Neural crest cell (in vitro differentiated cells): Measurements from ENCODE around the gene DZIP1. TPM values are rescaled to one million over a fixed set of nuclear protein-coding genes. Genes with fewer than 3 reads are reported as not detected.

Source experiments
- DNase-seq: peaks from one replicate; pipeline ENCODE4 v3.0.0; 2021; ENCODE audit warnings: low read depth, mixed read lengths, low spot score
- H3K27ac Mint-ChIP-seq: one replicate; pipeline ENCODE4 v1.8.0; 2021; ENCODE audit warnings: mild to moderate bottlenecking, mixed read lengths; ENCODE audit not compliant: unreplicated experiment
- H3K27me3 Mint-ChIP-seq: 2 replicates; pipeline ENCODE4 v1.8.0; 2021; ENCODE audit warnings: low read depth, mild to moderate bottlenecking, mixed read lengths
- H3K36me3 Mint-ChIP-seq: 2 replicates; pipeline ENCODE4 v1.8.0; 2021; ENCODE audit warnings: low read depth, mild to moderate bottlenecking, mixed read lengths
- H3K4me1 Mint-ChIP-seq: 2 replicates; pipeline ENCODE4 v1.8.0; 2021; ENCODE audit warnings: mixed read lengths
- H3K4me3 Mint-ChIP-seq: one replicate; pipeline ENCODE4 v1.8.0; 2021; ENCODE audit warnings: mild to moderate bottlenecking, mixed read lengths
- H3K9me3 Mint-ChIP-seq: 2 replicates; pipeline ENCODE4 v1.8.0; 2021; ENCODE audit warnings: mixed read lengths
- total RNA-seq: library from RNA; stranded (reverse); gene quantifications from 2 replicates; pipeline ENCODE4 v1.2.1, GENCODE V29; 2021
- TF ChIP-seq, protein P1 (sequence below): fragments of 200-600 bp; sonication (generic); conservative IDR thresholded peaks from 2 replicates; pipeline ENCODE4 v1.5.0; 2021; ENCODE audit warnings: antibody characterized with exemption, mild to moderate bottlenecking

DZIP1 gene
- total RNA-seq, 1 donor from 2014 or later = 71.1 TPM

- Mint-ChIP-seq H3K4me1 (peaks cover 6% of the 10 kb centered on the region), H3K27me3 (peaks cover 31% of the 10 kb centered on the region), H3K36me3 (no peaks in the 10 kb centered on the region), H3K27ac (no peak overlapping the region), H3K4me3 (no peak overlapping the region), H3K9me3 (no peaks in the 10 kb centered on the region)
- DNase-seq = no peak
- TF ChIP-seq, protein P1, sequence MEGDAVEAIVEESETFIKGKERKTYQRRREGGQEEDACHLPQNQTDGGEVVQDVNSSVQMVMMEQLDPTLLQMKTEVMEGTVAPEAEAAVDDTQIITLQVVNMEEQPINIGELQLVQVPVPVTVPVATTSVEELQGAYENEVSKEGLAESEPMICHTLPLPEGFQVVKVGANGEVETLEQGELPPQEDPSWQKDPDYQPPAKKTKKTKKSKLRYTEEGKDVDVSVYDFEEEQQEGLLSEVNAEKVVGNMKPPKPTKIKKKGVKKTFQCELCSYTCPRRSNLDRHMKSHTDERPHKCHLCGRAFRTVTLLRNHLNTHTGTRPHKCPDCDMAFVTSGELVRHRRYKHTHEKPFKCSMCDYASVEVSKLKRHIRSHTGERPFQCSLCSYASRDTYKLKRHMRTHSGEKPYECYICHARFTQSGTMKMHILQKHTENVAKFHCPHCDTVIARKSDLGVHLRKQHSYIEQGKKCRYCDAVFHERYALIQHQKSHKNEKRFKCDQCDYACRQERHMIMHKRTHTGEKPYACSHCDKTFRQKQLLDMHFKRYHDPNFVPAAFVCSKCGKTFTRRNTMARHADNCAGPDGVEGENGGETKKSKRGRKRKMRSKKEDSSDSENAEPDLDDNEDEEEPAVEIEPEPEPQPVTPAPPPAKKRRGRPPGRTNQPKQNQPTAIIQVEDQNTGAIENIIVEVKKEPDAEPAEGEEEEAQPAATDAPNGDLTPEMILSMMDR = no peak
These were observed 100.2 kb downstream of the DZIP1 start for GRCh38 chr13:95544293-95544692.

GRCh38 chr13:95541911-95542474 lies 102.5 kb downstream of the DZIP1 start:
- H3K27me3 Mint-ChIP-seq = peaks cover 13% of the 10 kb centered on the region
- H3K4me1 Mint-ChIP-seq = peaks cover 6% of the 10 kb centered on the region
- H3K27ac Mint-ChIP-seq = peak overlapping the region; percentile 31
- no peak overlapping the region for H3K4me3 Mint-ChIP-seq
- DNase-seq = no peak
- H3K36me3 Mint-ChIP-seq = no peaks in the 10 kb centered on the region
- H3K9me3 Mint-ChIP-seq = no peaks in the 10 kb centered on the region
- TF ChIP-seq, protein P1 = no peak

- peaks cover 10% of the 10 kb centered on the region for H3K4me1 Mint-ChIP-seq
- H3K36me3 Mint-ChIP-seq = no peaks in the 10 kb centered on the region
- H3K27ac Mint-ChIP-seq = no peak overlapping the region
- no peak overlapping the region for H3K4me3 Mint-ChIP-seq
- no peak for DNase-seq
- TF ChIP-seq, protein P1 = no peak
- H3K27me3 Mint-ChIP-seq = peaks cover 7% of the 10 kb centered on the region
- H3K9me3 Mint-ChIP-seq = no peaks in the 10 kb centered on the region
These were observed 103.2 kb downstream of the DZIP1 start for GRCh38 chr13:95541308-95541707.

DNA sequence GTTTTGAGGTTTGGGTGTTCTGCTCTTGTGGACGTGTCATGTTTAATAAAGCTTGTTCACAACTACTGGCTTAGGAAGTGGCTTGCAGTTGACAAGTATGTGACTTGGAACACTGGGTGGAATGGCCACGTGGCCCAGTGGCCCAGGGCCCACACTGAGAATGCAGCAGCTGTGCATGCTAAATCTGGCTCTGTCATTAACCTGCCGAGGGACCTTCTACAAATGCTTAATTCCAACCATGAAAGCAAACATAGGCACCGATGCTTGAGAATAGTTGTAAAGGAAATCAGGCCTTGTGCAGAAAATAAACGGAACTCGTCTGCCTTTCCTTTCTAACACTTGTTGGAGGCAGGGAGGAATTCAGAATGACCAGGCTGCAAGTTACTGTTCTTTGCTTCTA lies 103.6 kb downstream of the DZIP1 start:
- Mint-ChIP-seq H3K36me3 (no peaks in the 10 kb centered on the region), H3K27me3 (peaks cover 3% of the 10 kb centered on the region), H3K27ac (no peak overlapping the region), H3K4me1 (peaks cover 10% of the 10 kb centered on the region), H3K4me3 (no peak overlapping the region), H3K9me3 (no peaks in the 10 kb centered on the region)
- DNase-seq = no peak
- TF ChIP-seq, protein P1 = no peak

- Mint-ChIP-seq H3K9me3 (no peaks in the 10 kb centered on the region), H3K4me3 (no peak overlapping the region), H3K36me3 (no peaks in the 10 kb centered on the region), H3K4me1 (peaks cover 22% of the 10 kb centered on the region), H3K27me3 (no peaks in the 10 kb centered on the region), H3K27ac (no peak overlapping the region)
- DNase-seq = no peak
- TF ChIP-seq, protein P1 = peak; percentile 64
These were observed 107.8 kb downstream of the DZIP1 start for GRCh38 chr13:95536632-95537241.
